NB4 (cell line): ENCODE measurements around the gene SRF.

Experiments used
- MAX ChIP-seq: IDR thresholded peaks from 2 replicates; pipeline ENCODE4 v1.6.1; 2011; ENCODE audit warnings: low read depth, low read length
- MYC ChIP-seq: IDR thresholded peaks from 2 replicates; pipeline ENCODE4 v1.6.1; 2011; ENCODE audit warnings: low read depth, low read length
- POLR2A ChIP-seq: IDR thresholded peaks from 2 replicates; pipeline ENCODE4 v1.6.1; 2011; ENCODE audit warnings: mild to moderate bottlenecking; ENCODE audit not compliant: insufficient read length; ENCODE audit errors: extremely low read depth
- TF ChIP-seq, protein P1 (sequence below): IDR thresholded peaks from one replicate; pipeline ENCODE4 v1.5.1; 2012; ENCODE audit warnings: low read depth, low read length

GRCh38 chr6:43125119-43125518 is 46.0 kb upstream of the SRF start:
- TF ChIP-seq POLR2A (no peak), MAX (no peak), MYC (no peak)
- TF ChIP-seq, protein P1, sequence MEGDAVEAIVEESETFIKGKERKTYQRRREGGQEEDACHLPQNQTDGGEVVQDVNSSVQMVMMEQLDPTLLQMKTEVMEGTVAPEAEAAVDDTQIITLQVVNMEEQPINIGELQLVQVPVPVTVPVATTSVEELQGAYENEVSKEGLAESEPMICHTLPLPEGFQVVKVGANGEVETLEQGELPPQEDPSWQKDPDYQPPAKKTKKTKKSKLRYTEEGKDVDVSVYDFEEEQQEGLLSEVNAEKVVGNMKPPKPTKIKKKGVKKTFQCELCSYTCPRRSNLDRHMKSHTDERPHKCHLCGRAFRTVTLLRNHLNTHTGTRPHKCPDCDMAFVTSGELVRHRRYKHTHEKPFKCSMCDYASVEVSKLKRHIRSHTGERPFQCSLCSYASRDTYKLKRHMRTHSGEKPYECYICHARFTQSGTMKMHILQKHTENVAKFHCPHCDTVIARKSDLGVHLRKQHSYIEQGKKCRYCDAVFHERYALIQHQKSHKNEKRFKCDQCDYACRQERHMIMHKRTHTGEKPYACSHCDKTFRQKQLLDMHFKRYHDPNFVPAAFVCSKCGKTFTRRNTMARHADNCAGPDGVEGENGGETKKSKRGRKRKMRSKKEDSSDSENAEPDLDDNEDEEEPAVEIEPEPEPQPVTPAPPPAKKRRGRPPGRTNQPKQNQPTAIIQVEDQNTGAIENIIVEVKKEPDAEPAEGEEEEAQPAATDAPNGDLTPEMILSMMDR: no peak
